ENCODE results near the gene ERCC6.

The ERCC6 gene

GRCh38 chr10:49538381-49539319 lies at the start of gene ERCC6:
Gene ERCC6 (minus strand): TSS chr10:49539121.
- peak; percentile 97 for DNase-seq

- no peak for DNase-seq
Measured at GRCh38 chr10:49587981-49588380, 49.1 kb upstream of the ERCC6 start.

- DNase-seq: no peak
Measured at GRCh38 chr10:49585387-49585786, 46.5 kb upstream of the ERCC6 start.

GRCh38 chr10:49579621-49580020 lies 40.7 kb upstream of the ERCC6 start:
- no peak for DNase-seq

- DNase-seq: no peak
Measured at GRCh38 chr10:49578392-49578791, 39.5 kb upstream of the ERCC6 start.

- DNase-seq: no peak
Measured at GRCh38 chr10:49577182-49577925, 38.4 kb upstream of the ERCC6 start.

- DNase-seq: no peak
Measured at GRCh38 chr10:49575489-49576072, 36.7 kb upstream of the ERCC6 start.

- no peak for DNase-seq
Measured at GRCh38 chr10:49572594-49573114, 33.7 kb upstream of the ERCC6 start.

GRCh38 chr10:49571388-49571787 lies 32.5 kb upstream of the ERCC6 start:
- DNase-seq: no peak

GRCh38 chr10:49569031-49569631 lies 30.2 kb upstream of the ERCC6 start:
- DNase-seq: no peak

GRCh38 chr10:49568235-49568634 lies 29.3 kb upstream of the ERCC6 start:
- DNase-seq: no peak

- no peak for DNase-seq
Measured at GRCh38 chr10:49567810-49568209, 28.9 kb upstream of the ERCC6 start.

GRCh38 chr10:49564461-49565009 lies 25.6 kb upstream of the ERCC6 start:
- no peak for DNase-seq

- DNase-seq: no peak
Measured at GRCh38 chr10:49562893-49563292, 24.0 kb upstream of the ERCC6 start.

GRCh38 chr10:49560526-49560925 lies 21.6 kb upstream of the ERCC6 start:
- DNase-seq: no peak

- DNase-seq: no peak
Measured at GRCh38 chr10:49559476-49559875, 20.6 kb upstream of the ERCC6 start.

- no peak for DNase-seq
Measured at GRCh38 chr10:49558190-49558589, 19.3 kb upstream of the ERCC6 start.

- DNase-seq: no peak
Measured at GRCh38 chr10:49557681-49558080, 18.8 kb upstream of the ERCC6 start.

GRCh38 chr10:49556723-49557122 lies 17.8 kb upstream of the ERCC6 start:
- DNase-seq: no peak

GRCh38 chr10:49552277-49552676 lies 13.4 kb upstream of the ERCC6 start:
- DNase-seq: no peak

- no peak for DNase-seq
Measured at GRCh38 chr10:49550563-49550962, 11.6 kb upstream of the ERCC6 start.

- no peak for DNase-seq
Measured at GRCh38 chr10:49549640-49550346, 10.9 kb upstream of the ERCC6 start.
